HG03159 (cell line): Measurements from ENCODE around the gene DAAM1.
A peak's percentile ranks its signal among the peaks of the same experiment; 100 is the strongest.

Source experiments
- ATAC-seq: cut with Tn5 transposase; IDR thresholded peaks from one replicate; pipeline ENCODE4 v1.9.1; 2021; ENCODE audit warnings: mild to moderate bottlenecking, moderate library complexity; ENCODE audit not compliant: unreplicated experiment

The DAAM1 gene

DNA sequence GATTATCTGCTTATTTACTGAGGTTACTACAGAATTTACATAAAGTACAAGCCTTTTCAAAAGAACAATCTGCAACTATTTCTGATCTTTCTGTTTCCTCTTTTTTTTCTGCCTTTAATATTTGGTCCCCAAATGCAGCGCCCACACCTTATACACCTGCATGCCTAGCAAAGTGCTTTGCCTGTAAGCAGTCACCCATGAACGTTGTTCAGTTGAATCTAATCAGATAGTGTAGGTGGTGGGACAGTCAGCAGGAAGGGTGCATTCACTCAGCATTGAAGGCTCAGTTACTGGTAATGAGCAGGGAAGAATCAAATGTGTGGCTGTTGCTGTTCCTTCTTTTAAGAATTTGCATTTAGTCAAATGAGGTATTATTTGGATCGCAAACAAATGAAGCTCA is 168.3 kb downstream of the DAAM1 start:
- ATAC-seq = peak; percentile 61

DNA sequence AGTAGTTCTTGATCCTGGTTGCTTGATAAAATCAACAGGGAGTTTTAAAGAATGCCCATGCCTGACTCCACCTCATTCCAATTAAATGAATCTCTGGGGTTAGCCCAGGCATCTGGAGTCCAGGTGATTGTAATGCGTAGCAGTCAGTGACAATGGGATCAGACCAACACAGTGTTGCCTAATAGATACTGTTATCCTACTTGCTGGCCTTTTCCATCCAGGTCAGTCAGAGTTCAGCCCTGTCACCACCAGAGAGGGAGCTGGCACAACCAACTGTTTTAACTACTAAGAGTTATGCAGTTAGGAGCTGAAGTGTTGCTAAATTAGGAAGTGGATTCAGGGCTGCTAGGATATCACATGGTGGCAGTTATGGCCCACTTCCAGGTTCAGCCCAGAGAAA is 169.6 kb downstream of the DAAM1 start:
- no peak for ATAC-seq

DNA sequence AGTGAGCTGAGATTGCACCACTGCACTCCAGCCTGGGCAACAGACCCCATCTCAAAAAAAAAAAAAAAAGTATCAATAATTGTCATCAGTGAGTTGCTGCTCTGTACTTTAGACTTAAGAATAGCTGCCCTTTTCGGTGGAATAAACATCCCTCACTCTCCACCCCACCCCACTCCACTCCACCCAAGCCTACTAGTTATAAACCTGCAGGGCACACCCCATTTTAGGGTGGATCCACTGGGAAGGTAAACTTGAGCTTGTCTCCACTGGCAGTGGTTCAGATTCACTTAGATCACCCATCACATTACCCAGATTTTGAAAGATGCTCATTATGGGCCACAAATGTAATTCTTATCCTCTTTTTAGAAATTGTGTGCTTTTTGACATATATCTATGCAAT is 170.3 kb downstream of the DAAM1 start:
- ATAC-seq = no peak

DNA sequence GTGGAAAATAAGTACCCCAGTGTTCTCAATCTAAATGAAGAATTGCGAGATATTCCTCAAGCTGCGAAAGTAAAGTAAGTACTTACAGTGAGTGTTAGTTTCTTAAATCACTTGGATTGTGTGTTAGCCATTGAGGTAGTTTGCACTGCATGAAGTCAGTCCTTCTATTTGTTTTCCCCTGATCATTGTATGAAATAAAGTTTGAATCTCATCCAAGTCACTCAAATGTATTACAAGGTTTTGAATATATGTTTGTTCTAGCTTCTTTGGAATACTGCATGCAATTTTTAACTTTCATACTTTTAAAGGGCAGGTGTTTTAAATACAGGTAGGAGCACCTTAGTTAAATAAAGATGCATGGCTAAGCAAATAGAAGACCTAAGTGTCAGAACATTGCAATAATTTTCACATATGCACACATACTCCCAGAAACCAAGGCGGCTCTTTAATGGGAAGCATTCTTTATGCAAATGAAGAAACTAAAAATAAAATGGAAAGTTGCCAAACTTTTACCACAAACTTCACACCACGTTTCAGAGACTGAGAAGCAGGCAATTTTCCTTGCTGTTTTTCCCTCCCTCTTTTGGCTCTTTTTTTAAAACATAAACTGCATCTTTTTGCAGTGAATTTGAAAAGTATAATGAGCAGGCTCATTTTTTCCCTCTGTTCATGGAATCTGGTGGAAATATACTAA is 171.1 kb downstream of the DAAM1 start:
- ATAC-seq = no peak

DNA sequence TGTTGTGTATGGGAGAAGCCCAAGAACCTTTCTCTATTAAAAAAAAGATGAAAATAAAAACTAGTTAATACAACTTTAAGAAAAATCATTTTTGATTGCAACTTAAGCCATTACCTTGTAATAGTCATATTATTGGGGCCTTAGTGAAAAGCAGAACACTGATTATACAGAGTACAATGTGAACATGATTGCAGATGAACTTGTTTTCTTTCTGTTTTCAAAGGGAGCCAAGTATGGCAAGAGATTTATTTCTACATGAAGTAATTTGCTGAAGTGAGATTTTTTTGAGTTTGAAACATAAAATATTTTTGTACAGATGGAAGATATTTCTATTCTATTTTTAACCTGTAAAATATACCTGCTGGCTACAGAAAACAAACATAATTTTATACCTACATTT is 171.8 kb downstream of the DAAM1 start:
- no peak for ATAC-seq

DNA sequence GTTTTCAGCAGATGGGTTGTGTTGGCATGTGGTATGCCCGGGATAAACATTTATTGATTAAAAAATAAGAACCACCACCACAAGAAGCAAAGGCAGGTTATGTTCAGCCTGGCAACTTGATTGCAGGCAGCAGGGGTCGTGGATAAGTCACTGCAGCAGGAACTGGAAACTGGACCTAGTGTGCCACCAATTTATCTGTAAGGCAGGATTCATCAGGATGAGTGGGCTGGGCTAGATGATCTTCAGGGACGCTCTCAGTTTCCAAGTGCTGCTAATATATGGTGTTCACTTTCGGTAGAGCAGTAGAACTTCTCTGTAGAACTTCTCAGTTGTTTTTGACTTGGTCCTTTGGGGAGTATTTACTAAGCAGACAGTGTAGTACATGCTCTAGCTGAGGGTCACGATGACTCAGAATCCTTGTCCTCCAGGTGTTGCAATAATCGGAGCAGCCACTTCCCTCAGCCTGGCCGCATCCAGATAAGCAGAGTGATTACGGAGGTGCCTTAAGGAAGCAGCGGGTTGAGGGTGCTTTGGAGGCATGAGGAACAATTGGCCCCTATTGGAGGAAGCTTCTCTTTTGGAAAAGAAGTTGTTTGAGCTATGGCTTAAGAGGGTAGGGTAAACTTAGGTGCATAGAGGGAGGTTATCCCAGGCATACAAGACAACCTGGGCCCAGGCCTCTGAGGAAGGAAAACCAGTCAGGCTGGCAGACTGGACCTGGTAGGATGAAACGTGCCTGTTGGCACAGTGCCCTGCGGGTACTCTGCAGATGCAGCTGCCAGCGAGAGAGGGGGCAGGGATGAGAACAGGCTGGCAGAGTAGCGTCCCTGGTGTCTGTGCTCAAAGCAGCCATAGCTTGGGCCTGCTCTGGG is 172.7 kb downstream of the DAAM1 start:
- no peak for ATAC-seq

DNA sequence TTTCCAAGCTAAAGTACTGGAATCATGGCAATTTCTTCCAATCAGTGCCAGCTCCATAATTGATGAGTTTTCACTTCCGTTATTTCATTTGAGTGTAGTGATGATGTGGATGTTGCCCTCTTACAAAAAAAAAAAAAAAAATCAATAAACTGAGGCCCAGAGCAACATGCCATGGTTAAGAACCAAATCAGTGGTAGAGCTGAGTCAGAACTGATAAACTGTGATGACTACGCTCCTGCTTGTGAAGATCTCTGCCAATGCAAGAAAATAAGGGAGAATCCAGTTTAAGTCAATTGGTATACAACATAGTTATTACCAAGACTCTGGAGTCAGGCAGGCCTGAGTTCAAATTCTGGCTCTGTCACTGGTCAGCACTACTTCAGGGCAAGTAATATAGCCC is 174.0 kb downstream of the DAAM1 start:
- no peak for ATAC-seq

DNA sequence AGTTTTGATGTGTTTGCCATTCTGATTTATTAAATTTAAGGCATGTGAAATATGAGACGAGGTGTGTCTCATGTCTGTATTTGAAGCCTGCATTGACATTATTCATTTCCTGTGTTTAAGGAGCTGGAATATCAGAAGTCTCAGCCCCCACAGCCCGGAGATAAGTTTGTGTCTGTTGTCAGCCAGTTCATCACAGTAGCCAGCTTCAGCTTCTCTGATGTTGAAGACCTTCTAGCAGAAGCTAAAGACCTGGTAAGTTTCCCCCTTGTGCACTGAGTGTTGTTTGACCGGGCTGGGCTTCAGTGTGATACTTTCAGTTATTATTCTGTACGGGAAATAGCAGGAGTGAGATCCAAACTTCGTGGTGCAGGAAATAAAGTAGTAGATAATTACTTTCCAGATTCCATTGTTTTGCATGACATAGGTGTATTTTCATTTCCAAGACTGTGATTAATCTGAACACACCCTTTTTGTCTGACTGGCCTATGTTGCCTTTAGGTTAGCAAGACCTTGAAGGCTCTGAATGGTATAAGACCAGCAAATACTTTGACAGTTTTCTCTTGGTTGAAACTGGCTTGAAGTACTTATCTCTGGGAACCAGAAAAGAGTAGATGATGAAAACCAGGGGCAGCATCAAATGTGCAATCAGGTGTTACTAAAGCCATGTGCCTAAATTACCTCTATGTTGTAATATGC is 175.2 kb downstream of the DAAM1 start:
- ATAC-seq = no peak

GRCh38 chr14:59370158-59370742 is 181.8 kb downstream of the DAAM1 start:
- ATAC-seq = no peak

DNA sequence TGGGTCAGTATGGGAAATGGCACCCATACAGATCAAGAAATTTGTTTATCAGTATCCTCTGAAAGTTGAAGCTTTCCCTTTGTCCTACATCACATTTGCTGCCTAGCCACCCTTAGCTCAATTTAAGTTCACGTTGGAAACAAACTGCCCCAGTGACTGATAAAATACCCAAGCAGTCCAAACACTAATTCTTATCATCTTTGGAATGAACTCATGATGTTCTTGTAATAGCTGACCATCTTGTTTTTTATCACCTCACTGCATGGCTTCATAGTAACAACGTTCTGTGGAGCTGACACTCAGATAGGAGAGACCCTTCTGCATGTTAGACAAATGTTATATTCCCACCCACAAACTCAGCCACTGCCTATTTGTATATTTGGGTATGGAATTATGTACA is 183.3 kb downstream of the DAAM1 start:
- no peak for ATAC-seq

GRCh38 chr14:59374048-59374447 is 185.6 kb downstream of the DAAM1 start:
- ATAC-seq = no peak

DNA sequence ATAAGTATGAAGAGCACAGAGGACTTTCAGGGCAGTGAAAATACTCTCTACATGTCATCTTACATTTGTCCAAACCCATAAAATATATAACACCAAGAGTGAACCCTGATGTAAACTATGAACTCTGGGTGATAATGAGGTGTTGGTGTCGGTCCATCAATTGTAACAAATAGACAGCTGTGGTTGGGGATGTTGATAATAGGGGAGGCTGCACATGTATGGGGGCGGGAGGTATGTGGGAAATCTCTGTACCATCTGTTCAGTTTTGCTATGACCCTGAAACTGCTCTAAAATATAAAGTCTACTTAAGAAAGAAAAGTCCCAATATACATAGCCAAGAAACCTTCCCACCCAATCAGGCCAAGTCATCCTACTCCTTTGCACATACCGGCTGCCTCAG is 188.2 kb downstream of the DAAM1 start:
- ATAC-seq = no peak

GRCh38 chr14:59377491-59377890 is 189.0 kb downstream of the DAAM1 start:
- no peak for ATAC-seq

DNA sequence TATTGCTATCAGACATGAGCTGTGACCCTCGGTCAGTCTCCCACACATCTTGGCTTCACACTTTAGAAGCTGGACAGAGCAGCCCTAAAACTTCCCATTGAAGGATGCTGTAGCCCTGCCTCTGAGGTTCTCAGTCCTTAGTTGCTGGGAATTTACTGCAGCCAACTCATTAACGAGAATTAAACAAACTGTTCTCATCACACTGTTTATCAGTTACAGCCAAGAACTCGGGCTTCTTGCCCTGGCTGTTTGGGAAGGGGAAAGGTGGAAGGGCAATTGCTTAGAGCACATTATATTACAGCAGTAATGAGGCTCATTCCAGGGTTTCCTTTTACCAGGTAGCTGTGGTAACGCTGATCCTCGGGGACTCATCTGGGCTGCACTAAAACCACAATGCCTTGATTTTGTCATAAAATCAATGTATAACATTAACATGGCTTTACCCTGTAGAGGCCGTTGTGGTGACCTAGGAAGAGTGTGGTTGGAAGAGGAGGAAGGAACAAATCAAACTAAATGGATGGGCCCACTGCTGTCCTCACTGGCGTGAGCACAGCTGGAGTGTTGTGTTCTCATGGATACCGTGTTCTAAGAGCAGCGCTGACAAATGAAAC is 189.6 kb downstream of the DAAM1 start:
- no peak for ATAC-seq

- no peak for ATAC-seq
Measured at GRCh38 chr14:59389936-59390335, 201.5 kb downstream of the DAAM1 start.

DNA sequence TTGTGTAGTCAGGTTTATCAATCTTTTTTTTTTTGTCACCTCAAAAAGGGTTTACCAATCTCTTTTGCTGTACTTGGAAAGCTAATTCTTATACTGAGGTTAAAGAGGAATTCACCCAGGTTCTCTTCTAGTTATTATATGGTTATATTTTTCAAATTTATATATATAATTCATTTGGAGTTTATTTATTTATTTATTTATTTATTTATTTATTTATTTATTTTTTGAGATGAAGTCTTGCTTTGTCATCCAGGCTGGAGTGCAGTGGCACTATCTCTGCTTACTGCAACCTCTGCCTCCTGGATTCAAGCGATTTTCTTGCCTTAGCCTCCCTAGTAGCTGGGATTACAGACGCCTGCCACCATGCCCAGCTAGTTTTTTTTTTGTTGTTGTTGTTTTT is 202.9 kb downstream of the DAAM1 start:
- no peak for ATAC-seq

- ATAC-seq = no peak
Measured at GRCh38 chr14:59394268-59394667, 205.8 kb downstream of the DAAM1 start.

DNA sequence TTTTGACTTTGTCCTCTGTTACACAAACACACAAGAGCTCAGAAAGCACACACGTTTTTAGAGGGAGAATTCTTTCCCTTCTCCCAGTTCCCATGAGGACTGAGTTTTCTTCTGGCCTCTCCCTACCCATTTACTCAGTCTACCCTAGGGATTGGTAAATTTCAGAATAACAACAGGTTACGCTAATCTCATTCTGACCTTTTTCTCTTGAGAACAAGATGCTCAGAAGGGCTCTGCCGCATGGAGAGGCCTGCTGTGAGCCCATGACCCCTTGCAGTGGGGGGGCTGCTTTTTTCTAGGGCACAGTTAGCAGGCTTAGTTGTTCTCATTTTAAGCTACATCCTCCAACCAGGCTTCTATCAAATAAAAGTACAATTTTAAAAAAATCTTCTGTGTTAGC is 207.2 kb downstream of the DAAM1 start:
- no peak for ATAC-seq

DNA sequence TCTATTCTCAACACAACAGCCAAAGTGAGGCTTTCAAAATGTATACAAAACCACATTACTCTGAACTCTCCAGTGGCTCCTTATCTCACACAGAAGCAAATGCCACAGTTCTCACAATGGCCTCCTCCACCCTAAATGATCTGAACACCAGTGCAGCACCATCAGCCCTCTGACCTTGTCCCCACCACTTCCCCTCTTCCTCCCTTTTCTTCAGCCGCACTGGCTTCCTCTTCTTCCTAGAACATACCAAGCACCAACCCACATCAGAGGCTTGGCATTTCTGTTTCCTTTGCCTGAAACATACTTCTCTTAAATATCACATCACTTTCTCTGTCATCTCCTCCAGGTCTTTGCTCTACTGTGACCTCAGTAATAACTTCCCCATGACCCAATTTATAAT is 210.4 kb downstream of the DAAM1 start:
- no peak for ATAC-seq

- ATAC-seq = no peak
Measured at GRCh38 chr14:59406454-59407245, 218.2 kb downstream of the DAAM1 start.
